ENCODE measurements around the gene AGR3. TPM values are rescaled to one million over a fixed set of nuclear protein-coding genes. Genes with fewer than 3 reads are reported as not detected.

AGR3 gene
- total and polyA plus RNA-seq, 2 donors (not counting 3 experiments of a cell fraction or from before 2014, with no cell fraction given), result not detected

DNA sequence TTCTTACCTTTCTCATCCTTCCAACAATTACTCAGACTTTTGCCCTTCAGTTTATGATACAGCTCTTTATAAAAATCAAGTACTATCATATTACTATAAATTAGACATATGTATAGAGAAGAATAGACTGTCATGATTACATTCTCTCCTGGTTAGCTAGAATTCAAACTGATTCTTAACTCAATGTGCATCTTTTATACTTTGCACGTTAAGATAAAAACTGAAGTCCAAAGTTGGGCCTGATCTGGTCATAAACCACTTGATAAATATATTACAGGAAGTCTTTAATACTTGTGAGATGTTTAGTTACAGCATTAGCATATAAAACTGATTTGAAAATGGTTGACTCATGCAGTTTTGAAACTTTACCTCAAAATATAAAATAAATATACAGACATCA, 2.6 kb downstream of the AGR3 start:
- Histone ChIP-seq H3K9me3 (replicated peaks; ENCODE audit: control insufficient read depth, insufficient read depth, low read length) (no peaks in the 10 kb centered on the region), H3K4me1 (ENCODE audit: control insufficient read depth, extremely low read depth, insufficient read depth, low read length) (no peaks in the 10 kb centered on the region), H4K20me1 (replicated peaks; ENCODE audit: control insufficient read depth, extremely low read depth, insufficient read depth, low read length) (no peaks in the 10 kb centered on the region), H3K9me1 (replicated peaks; ENCODE audit: control insufficient read depth, extremely low read depth, insufficient read depth, low read length) (no peaks in the 10 kb centered on the region), H3K9ac (replicated peaks; ENCODE audit: extremely low read depth, insufficient read depth, low read length) (no peak overlapping the region), H3K79me2 (ENCODE audit: control insufficient read depth, insufficient read depth, low read length) (no peaks in the 10 kb centered on the region), H3K4me3 (replicated peaks in 1 of 3; ENCODE audit: insufficient read depth in 1 of 3, low read depth in 1 of 3, low read length in 3 of 3) (no peak overlapping the region), H3K36me3 (ENCODE audit: control insufficient read depth in 2 of 2, extremely low read depth in 1 of 2, insufficient read depth in 2 of 2, low read length in 2 of 2) (no peaks in the 10 kb centered on the region), H2AFZ (ENCODE audit: low read depth, low read length) (no peak overlapping the region), H3K27me3 (ENCODE audit: control insufficient read depth in 2 of 2, insufficient read depth in 2 of 2, low read length in 2 of 2) (no peaks in the 10 kb centered on the region), H3K27ac (ENCODE audit: insufficient read depth, low read depth, low read length) (no peak overlapping the region), H3K4me2 (ENCODE audit: insufficient read depth, low read length) (no peak overlapping the region)
- ChIA-PET POLR2A (no interaction called here), CTCF (no interaction called here)
- no TSS peak for BruUV-seq (replicated peaks)
- FAIRE-seq, result no peak
- DNase-seq (ENCODE audit: low read depth, low spot score), result no peak
- TF ChIP-seq, protein P1, sequence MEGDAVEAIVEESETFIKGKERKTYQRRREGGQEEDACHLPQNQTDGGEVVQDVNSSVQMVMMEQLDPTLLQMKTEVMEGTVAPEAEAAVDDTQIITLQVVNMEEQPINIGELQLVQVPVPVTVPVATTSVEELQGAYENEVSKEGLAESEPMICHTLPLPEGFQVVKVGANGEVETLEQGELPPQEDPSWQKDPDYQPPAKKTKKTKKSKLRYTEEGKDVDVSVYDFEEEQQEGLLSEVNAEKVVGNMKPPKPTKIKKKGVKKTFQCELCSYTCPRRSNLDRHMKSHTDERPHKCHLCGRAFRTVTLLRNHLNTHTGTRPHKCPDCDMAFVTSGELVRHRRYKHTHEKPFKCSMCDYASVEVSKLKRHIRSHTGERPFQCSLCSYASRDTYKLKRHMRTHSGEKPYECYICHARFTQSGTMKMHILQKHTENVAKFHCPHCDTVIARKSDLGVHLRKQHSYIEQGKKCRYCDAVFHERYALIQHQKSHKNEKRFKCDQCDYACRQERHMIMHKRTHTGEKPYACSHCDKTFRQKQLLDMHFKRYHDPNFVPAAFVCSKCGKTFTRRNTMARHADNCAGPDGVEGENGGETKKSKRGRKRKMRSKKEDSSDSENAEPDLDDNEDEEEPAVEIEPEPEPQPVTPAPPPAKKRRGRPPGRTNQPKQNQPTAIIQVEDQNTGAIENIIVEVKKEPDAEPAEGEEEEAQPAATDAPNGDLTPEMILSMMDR (IDR thresholded peaks at IDR 0.05; ENCODE audit: extremely low read depth in 1 of 2, insufficient read depth in 1 of 2, low read depth in 1 of 2, low read length in 2 of 2), result no peak
- no peak for TF ChIP-seq MYC (IDR thresholded peaks at IDR 0.05; ENCODE audit: low read depth, low read length)
- TF ChIP-seq FOS (IDR thresholded peaks at IDR 0.05; ENCODE audit: borderline replicate concordance, insufficient read depth, low read length), result no peak
- TF ChIP-seq GATA2 (IDR thresholded peaks at IDR 0.05; ENCODE audit: insufficient read depth, insufficient read length, low read depth, low read length), result no peak
- no peak for TF ChIP-seq POLR2A (IDR thresholded peaks at IDR 0.05; ENCODE audit: low read depth, low read length)
- TF ChIP-seq, protein P2, sequence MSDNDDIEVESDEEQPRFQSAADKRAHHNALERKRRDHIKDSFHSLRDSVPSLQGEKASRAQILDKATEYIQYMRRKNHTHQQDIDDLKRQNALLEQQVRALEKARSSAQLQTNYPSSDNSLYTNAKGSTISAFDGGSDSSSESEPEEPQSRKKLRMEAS (IDR thresholded peaks at IDR 0.05; ENCODE audit: insufficient read depth, insufficient read length), result no peak
- TF ChIP-seq POLR2AphosphoS5 (IDR thresholded peaks at IDR 0.05; ENCODE audit: insufficient read depth, low read depth, low read length), result no peak
- TF ChIP-seq JUN (IDR thresholded peaks at IDR 0.05; ENCODE audit: borderline replicate concordance, insufficient read depth, insufficient read length, low read depth), result no peak
- TF ChIP-seq EZH2 (IDR thresholded peaks at IDR 0.05; ENCODE audit: borderline replicate concordance, low read depth, low read length, severe bottlenecking), result no peak
- dilution Hi-C loops (cut with MboI; ENCODE audit: extremely low pct_ligation_motif_present, low sequenced_read_pairs) (no loop called here), intact Hi-C loops (cut with micrococcal nuclease) (no loop called here)

All from endothelial cell of umbilical vein (primary cell).